Measurements from ENCODE around the gene TMEFF2. TPM values are rescaled to one million over a fixed set of nuclear protein-coding genes. Genes with fewer than 3 reads are reported as not detected.

TMEFF2 gene
- total and polyA plus RNA-seq, 10 of the 15 experiments (the other 5 are each of a cell fraction or from before 2014, with no cell fraction given) = not detected

GRCh38 chr2:191942090-191942738, 252.5 kb downstream of the TMEFF2 start:
- SMC1A ChIA-PET (ENCODE audit: uncharacterized antibody, unreplicated experiment) = interaction anchor here (1.2 to 4.0 kb wide), 6 partner anchors 10 to 61 kb away, joined by 3 to 20 read pairs (median 6); no protein-coding TSS in a partner anchor

More at GRCh38 chr2:191942090-191942738, 252.5 kb downstream of the TMEFF2 start:
- ChIA-PET RAD21 (ENCODE audit: unreplicated experiment) (no interaction called here), POLR2A (interaction anchor here (0.5 to 0.7 kb wide), 2 partner anchors 7 to 29 kb away, joined by 3 read pairs; no protein-coding TSS in a partner anchor), CTCF (interaction anchor here (0.8 to 1.6 kb wide), 4 partner anchors 16 to 221 kb away, joined by 3 to 5 read pairs (median 3); no protein-coding TSS in a partner anchor)
- ATAC-seq (no peak), FAIRE-seq (no peak), DNase-seq (ENCODE audit: low read depth, low spot score) (no peak)
- Histone ChIP-seq H2AFZ (ENCODE audit: control insufficient read depth, low read depth, low read length) (no peak overlapping the region), H3K4me3 (no peak overlapping the region), H3K27me3 (replicated peaks in 1 of 2; ENCODE audit: control insufficient read depth in 2 of 2, insufficient read depth in 2 of 2, low read length in 1 of 2) (no peaks in the 10 kb centered on the region), H3K27ac (ENCODE audit: control insufficient read depth, insufficient read depth) (no peak overlapping the region), H3K36me3 (ENCODE audit: control insufficient read depth in 2 of 2, insufficient read depth in 2 of 2, low read length in 1 of 2) (no peaks in the 10 kb centered on the region), H3K4me2 (ENCODE audit: control insufficient read depth, insufficient read depth) (no peak overlapping the region), H3K4me1 (ENCODE audit: control insufficient read depth, insufficient read depth, low read length) (no peaks in the 10 kb centered on the region), H3K9me3 (replicated peaks; ENCODE audit: control insufficient read depth, insufficient read depth, low read length) (no peaks in the 10 kb centered on the region), H4K20me1 (ENCODE audit: control insufficient read depth, insufficient read depth) (no peaks in the 10 kb centered on the region), H3K79me2 (ENCODE audit: control insufficient read depth, insufficient read depth, low read length) (no peaks in the 10 kb centered on the region), H3K9ac (ENCODE audit: control insufficient read depth, insufficient read depth, low read length) (no peak overlapping the region)
- in situ Hi-C loops (cut with MboI) (no loop called here), intact Hi-C loops (cut with micrococcal nuclease; ENCODE audit: unreplicated experiment) (no loop called here)
- 20% methylated on average over 3 of the region's 3 CpGs for WGBS (ENCODE audit: insufficient coverage, insufficient replicate concordance, low lambda C conversion rate, missing lambda C conversion rate)
- TF ChIP-seq KAT2A (conservative IDR thresholded peaks at IDR 0.05; ENCODE audit: control insufficient read depth, low read depth, low read length) (no peak), RCOR1 (conservative IDR thresholded peaks at IDR 0.05; ENCODE audit: low read depth, low read length) (no peak), CBX3 (IDR thresholded peaks at IDR 0.05; ENCODE audit: borderline replicate concordance, low read depth) (no peak), EP300 (IDR thresholded peaks at IDR 0.05; ENCODE audit: borderline replicate concordance in 1 of 2, control insufficient read depth in 1 of 2, low read depth in 2 of 2, low read length in 2 of 2) (no peak)
- TF ChIP-seq, protein P1, sequence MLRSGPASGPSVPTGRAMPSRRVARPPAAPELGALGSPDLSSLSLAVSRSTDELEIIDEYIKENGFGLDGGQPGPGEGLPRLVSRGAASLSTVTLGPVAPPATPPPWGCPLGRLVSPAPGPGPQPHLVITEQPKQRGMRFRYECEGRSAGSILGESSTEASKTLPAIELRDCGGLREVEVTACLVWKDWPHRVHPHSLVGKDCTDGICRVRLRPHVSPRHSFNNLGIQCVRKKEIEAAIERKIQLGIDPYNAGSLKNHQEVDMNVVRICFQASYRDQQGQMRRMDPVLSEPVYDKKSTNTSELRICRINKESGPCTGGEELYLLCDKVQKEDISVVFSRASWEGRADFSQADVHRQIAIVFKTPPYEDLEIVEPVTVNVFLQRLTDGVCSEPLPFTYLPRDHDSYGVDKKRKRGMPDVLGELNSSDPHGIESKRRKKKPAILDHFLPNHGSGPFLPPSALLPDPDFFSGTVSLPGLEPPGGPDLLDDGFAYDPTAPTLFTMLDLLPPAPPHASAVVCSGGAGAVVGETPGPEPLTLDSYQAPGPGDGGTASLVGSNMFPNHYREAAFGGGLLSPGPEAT (IDR thresholded peaks at IDR 0.05; ENCODE audit: low read depth) = no peak
- no TSS peak for BruUV-seq (replicated peaks)
